SHP77 (cell line): ENCODE measurements around the gene STK11IP.

Source experiments
- DNase-seq, 2 experiments: peaks; one replicate each; lab custom pipeline; 2025; lab: John Stamatoyannopoulos, UW

The STK11IP gene

GRCh38 chr2:219616550-219616949 lies 18.9 kb downstream of the STK11IP start:
- DNase-seq: no peak

DNA sequence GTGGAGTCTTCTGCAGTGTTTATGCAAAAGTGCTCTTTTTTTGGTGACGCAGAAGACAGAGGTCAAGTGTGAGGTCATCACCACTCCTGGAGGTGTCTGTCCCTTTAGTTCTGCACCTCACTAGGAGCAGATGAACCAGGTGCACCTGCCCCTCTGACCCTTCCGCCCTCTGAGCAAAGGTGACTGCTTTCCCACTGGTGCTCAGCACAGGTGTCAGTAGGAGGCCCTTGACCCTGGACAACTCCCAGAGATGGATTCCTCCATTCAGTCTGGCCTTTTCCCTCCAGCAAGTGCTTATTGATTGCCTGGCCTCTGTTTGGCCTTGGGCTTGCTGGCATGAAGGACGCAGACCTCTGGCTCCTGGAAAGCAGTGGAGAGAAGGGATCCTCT lies 21.1 kb downstream of the STK11IP start:
- DNase-seq: no peak

DNA sequence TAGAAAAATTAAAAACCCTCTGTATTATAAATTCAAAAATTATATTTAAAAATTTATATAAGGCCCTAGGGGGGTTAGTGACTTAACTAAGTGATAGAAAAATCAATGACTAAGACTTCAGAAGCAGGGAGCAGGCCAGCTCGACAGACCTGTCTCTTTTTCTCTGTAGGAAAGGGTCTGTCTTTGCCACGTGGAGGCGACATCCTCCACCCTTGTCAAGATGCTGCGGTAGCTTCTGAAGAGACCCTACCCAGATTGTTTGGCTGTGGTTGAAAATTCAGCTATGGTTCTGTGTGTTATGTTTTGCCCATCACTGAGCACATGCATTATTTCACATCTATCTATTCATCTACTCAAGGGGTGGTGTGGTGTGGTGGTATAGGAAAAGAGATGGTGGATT lies 21.6 kb downstream of the STK11IP start:
- no peak for DNase-seq

DNA sequence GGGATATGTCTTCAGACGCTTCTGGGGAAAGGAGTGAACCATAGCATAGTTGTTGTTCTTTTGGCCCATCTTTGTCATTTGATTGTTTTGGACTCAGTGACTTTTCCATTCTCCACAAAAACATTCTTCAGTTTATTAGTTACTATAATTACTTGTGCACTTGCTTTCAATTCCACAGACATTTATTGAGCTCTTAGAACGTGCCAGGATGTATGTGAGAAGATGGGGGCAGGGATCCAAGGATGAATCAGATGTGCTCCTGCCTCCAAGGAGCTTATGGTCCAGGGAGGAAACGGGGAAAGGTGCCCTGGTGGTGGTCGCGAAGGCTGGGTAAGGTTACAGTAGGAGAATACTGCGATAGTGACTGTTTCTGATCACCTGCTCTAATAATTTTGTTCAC lies 22.9 kb downstream of the STK11IP start:
- DNase-seq: no peak

- DNase-seq: no peak
Measured at GRCh38 chr2:219621935-219622334, 24.3 kb downstream of the STK11IP start.

DNA sequence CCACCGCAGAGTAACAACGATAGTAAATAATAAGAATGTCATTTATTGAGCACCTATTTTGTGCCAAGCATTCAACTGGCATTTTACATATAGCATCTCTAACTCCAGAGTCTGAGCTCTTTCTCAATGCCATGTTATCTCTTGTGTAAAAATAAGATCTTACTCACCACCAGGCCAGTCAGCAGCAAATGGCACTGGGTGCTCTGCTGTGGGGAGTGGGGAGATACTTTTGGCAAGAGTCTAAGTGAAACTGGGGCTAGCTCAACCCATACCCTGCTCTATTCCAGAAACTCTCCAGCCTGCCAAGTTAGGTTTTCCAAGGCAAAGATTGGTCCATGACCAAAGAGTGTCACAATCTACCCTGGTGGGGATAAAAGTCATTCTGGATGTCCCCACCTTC lies 24.8 kb downstream of the STK11IP start:
- DNase-seq: no peak

DNA sequence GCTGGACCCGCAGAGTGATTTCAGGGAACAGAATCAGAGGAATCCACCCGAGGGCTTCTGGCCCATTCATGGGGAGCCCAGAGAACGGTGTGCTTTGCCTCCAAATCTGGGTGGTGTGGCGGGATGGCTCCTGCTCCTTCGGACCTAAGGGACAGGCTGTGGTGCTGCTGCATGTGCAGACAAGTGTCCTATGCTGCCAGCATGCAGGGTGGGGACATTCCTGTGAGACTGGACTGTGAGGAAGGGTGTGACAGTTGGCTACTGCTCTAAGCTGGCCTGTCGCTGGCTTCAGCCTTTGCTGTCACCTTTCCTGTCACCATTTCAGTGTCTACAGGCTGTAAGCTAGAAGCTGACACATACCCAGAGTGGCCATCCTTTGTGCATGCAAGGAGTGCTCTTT lies 26.9 kb downstream of the STK11IP start:
- no peak for DNase-seq

DNA sequence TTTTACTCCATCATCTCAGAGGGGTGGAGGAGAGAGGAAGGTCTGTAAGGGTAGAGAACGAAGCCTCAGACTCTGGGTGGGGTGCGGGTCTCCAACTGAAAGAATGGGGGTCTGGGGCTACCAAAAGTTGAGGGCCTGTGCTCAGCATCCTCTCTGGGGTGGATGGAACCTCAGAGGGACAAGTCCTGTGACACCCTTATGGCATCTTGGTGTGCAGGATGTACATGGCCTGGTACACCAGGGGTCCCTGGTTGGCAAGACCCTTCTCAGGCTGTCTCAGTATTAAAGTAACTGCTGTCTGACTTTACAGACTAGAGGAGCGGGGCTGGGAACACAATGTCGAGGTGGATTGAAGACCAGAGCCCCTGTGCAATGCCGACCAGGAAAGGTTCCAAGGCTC lies 27.5 kb downstream of the STK11IP start:
- DNase-seq: no peak

GRCh38 chr2:219626540-219626939 lies 28.9 kb downstream of the STK11IP start:
- DNase-seq: no peak

DNA sequence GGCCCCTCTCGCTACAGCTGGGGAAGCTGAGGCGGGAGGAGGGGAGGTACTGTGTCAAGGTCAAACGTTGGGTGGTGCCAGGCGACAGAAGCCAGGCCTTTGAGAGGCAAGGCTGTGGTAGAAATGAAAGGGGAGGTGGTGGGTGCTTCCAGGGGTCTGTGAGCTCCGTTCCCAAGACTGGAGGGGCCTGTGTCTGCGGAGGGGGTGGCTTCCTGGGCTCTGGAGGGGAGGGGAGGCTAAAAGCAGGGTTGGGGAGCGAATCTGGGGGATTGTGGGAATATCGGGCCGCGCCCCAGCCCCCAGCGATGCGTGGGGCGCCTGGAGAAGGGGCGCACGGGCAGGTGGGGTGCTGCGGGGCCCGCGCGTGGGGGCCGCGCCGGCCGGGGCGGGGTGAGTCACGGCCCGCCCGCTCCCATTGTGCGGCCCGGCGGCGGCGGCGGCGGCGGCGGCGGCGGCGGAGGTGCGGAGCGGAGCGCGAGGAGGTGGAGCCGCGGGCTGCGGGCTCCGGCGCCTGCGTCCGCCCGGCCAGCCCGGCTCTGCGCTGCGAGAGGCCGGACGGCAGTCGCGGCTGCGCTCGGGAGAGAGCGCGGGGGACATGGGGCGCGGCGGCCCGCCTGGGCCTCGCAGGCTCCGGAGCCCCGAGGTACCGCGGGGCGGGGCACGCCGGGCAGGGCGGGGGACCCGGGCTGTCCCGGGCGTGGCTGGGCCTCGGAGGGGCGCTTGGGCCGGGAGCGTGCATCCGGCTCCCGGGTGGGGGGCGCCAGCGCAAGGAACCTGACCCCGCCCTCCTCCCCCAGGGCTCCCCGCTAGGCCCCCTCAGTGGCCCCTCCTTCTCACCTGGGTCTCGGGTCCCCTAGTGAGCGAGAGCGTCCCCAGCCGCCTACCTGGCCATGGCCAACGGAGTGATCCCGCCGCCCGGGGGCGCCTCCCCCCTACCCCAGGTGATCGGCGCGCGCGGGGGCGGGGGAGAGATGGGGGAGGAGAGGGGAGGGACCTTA lies 29.7 kb downstream of the STK11IP start, which contains the start of gene SLC4A3:
Gene SLC4A3, plus strand, starts transcription at position 528 of the 998 bp plus-strand sequence. Its CDS starts 363 bp downstream, at position 891.
- DNase-seq: no peak

DNA sequence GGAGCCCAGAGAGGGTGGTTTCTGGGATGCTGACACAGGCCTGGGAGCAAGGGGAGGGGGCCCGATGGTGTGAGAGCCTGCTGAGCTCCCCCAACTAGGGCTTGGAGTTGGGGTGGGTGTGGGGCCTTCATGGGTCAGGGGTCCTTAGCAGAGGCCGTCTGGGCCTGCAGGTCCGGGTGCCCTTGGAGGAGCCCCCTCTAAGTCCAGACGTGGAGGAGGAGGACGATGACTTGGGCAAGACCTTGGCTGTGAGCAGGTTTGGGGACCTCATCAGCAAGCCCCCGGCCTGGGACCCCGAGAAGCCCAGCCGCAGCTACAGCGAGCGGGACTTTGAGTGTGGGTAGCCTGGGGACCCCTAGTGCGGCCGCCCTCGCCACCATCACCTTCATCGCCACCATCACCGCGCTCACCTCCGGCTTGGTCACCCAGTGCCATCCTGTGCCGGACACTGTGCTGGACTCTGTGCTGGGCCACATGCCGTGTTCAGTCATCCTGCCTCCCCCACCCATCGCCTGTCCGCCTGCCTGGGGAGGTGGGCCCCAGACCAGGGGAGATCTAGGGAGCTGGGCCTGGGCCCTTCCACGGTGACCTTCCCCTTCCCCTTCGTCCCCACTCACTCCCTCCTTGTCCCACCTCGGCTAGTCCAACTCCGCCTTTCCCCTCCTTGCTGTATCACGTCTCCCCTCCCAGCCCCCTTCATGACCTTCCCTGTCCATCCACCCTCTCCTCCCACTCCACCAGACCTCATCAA lies 30.8 kb downstream of the STK11IP start:
- DNase-seq: no peak

DNA sequence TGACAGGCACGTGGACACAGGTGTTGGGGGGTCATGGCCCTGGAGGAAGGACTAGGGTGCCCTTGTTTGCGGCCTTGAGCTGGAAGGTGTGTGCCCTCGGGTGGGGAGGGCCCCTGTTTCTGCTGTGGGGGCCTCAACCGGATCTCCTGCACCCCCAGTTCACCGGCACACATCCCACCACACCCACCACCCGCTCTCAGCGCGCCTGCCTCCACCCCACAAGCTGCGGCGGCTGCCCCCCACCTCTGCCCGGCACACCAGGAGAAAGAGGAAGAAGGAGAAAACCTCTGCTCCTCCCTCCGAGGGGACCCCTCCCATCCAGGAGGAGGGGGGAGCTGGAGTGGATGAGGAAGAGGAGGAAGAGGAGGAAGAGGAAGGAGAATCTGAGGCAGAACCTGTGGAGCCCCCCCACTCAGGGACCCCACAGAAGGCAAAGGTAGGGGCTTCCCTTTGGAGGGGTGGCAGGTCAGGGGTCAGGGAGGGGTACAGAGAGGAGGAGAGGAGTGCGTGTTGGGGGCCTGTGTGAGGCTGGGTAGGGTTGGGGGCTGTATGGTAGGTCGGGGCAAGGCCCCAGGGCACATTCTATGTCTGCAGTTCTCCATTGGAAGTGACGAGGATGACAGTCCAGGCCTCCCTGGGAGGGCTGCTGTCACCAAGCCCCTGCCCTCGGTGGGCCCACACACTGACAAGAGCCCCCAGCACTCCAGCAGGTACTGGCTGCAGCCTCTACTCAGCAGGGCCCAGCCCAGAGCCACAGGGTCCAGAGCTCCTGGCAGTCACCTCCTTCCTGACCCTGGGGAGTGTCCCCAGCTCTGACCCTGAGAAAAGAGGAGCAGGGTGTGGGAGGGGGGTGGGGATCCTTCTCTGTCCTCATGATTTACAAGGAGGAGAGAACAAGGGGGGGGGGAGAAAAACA lies 31.6 kb downstream of the STK11IP start:
- no peak for DNase-seq

DNA sequence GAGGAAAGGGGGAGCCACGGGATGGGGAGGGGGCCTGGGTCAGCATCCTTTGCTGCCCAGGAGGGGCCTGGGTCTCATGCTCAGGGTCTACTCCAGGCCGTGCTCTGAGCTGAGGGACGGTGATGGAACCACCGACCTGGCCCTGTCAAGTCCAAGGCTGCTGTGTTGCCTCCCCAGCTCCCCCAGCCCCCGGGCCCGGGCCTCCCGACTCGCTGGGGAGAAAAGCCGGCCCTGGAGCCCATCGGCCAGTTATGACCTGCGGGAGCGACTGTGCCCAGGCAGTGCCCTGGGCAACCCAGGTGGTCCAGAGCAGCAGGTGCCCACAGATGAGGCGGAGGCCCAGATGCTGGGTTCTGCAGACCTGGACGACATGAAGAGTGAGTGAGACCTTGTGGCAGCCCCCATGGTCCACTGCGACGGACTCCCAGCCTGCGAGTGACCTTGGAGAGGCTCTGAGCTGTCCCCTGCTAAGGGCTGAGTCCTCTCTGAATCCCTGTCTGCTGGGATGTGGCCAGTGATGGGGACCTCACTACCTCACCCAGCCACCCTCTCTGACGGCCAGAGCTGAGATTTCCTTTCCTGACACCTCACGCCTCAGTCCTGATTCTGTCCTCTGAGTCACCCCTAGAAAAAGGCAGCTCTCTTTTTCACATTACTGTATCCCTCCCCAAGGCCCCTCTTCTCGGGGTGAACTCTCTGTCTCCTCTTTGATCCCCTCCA lies 32.5 kb downstream of the STK11IP start:
- no peak for DNase-seq

- DNase-seq: no peak
Measured at GRCh38 chr2:219630770-219631405, 33.2 kb downstream of the STK11IP start.

DNA sequence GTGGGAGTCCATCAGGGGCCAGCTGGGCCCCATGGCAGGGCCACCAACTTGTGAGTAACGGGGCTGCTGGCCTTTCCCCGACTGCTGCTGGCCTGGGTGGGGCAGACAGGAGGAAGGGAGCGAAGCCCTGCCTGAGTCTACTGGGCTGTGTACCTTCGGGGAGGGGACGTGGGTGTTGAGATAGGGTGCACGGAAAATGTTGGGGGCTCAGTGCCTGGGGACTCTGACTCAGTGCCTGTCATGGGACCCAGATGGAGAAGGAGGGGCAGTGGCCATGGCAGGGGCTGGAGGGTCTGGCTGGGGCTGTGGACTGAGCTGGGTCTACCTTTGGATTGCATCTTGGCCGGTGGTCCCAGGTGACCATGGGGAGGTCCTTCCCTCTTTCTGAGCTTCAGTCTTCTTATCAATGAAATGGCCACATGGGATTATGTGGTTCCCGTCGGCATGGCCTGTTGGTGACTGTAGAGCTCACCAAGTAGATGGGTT lies 33.8 kb downstream of the STK11IP start:
- DNase-seq: no peak

GRCh38 chr2:219631904-219632759 lies 34.5 kb downstream of the STK11IP start:
- no peak for DNase-seq

DNA sequence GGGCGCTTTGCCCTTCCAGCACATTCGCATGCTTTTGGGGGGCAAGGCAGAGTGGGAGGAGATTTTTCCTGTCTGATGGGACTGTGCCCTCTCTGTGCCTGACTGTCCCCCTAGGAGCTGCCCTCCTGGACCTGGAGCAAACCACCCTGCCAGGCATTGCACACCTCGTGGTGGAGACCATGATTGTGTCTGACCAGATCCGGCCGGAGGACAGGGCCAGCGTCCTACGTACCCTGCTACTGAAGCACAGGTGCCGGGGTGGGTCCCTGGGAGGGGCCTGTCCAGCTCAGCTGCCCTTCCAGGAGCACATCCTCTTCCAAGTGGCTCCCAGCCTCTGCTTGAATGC lies 35.1 kb downstream of the STK11IP start:
- DNase-seq: no peak

- no peak for DNase-seq
Measured at GRCh38 chr2:219633276-219634065, 35.8 kb downstream of the STK11IP start.
